CD4-positive, alpha-beta T cell (primary cell): ENCODE measurements around the gene FAM32A. TPM values are rescaled to one million over a fixed set of nuclear protein-coding genes. Genes with fewer than 3 reads are reported as not detected.

Source experiments
- ATAC-seq: fragments of 200-7000 bp; cut with Tn5 transposase; one replicate; pipeline ENCODE4 v1.10.0; 2022; ENCODE audit warnings: mild to moderate bottlenecking; ENCODE audit not compliant: poor library complexity
- CTCF ChIA-PET: fragments of 350-600 bp; sonication (Branson Sonifier 250); formaldehyde crosslinking; loops from one replicate; lab custom pipeline; 2021; ENCODE audit warnings: antibody characterized with exemption, inconsistent platforms; lab: Charles Lee
- POLR2A ChIA-PET: fragments of 350-600 bp; sonication (Branson Sonifier 250); formaldehyde crosslinking; loops from one replicate; lab custom pipeline; 2021; ENCODE audit warnings: antibody characterized with exemption, inconsistent platforms; lab: Charles Lee
- DNase-seq, 14 experiments: peaks; one replicate each; pipeline ENCODE4 v3.0.0-alpha.2; 2013 to 2020; ENCODE audit warnings: mixed read lengths in 2 of 14
- H3K27ac ChIP-seq, 2 donors: one replicate each; pipeline versions ENCODE4 v1.5.1 to v1.7.0; 2013; ENCODE audit warnings: low read length in 2 of 2, low read depth in 1 of 2, mild to moderate bottlenecking in 1 of 2
- H3K27me3 ChIP-seq, 2 experiments: 1 replicate in 1 of 2; 2 replicates in 1 of 2; pipeline versions ENCODE4 v1.6.1 to v1.7.0; 2013; ENCODE audit warnings: low read length in 2 of 2, control low read depth in 1 of 2, mild to moderate bottlenecking in 1 of 2, moderate library complexity in 1 of 2; ENCODE audit not compliant: insufficient read depth in 2 of 2, control insufficient read depth in 1 of 2
- H3K36me3 ChIP-seq: one replicate; pipeline ENCODE4 v1.6.1; 2013; ENCODE audit warnings: low read length, control low read depth; ENCODE audit not compliant: insufficient read depth
- H3K4me1 ChIP-seq: one replicate; pipeline ENCODE4 v1.6.1; 2013; ENCODE audit warnings: low read length, control low read depth; ENCODE audit not compliant: insufficient read depth
- H3K4me3 ChIP-seq: one replicate; pipeline ENCODE4 v1.5.1; 2013; ENCODE audit warnings: mild to moderate bottlenecking, low read length, moderate library complexity
- H3K9me3 ChIP-seq, 2 experiments: 1 replicate in 1 of 2; 2 replicates in 1 of 2; pipeline versions ENCODE4 v1.6.1 to v1.7.0; 2013; ENCODE audit warnings: low read length in 2 of 2, mild to moderate bottlenecking in 2 of 2, control low read depth in 1 of 2, moderate library complexity in 1 of 2; ENCODE audit not compliant: control insufficient read depth in 1 of 2, insufficient read depth in 1 of 2
- H3K27ac Mint-ChIP-seq: one replicate; pipeline ENCODE4 v1.8.0; 2020; ENCODE audit warnings: mixed read lengths
- H3K27me3 Mint-ChIP-seq: one replicate; pipeline ENCODE4 v1.8.0; 2021; ENCODE audit warnings: mixed read lengths
- H3K36me3 Mint-ChIP-seq: one replicate; pipeline ENCODE4 v1.8.0; 2021; ENCODE audit warnings: low read depth, mixed read lengths
- H3K4me1 Mint-ChIP-seq: one replicate; pipeline ENCODE4 v1.8.0; 2021; ENCODE audit warnings: low read depth, mixed read lengths
- H3K4me3 Mint-ChIP-seq: one replicate; pipeline ENCODE4 v1.8.0; 2020; ENCODE audit warnings: mild to moderate bottlenecking, mixed read lengths
- H3K9me3 Mint-ChIP-seq: one replicate; pipeline ENCODE4 v1.8.0; 2020; ENCODE audit warnings: mixed read lengths
- CTCF ChIP-seq: fragments of 200-600 bp; IDR thresholded peaks from one replicate; pipeline ENCODE4 v1.8.0; 2022; ENCODE audit warnings: antibody characterized with exemption, mild to moderate bottlenecking
- intact Hi-C, 2 experiments: fragments of 100-400 bp; cut with DNase I in 1 of 2; cut with micrococcal nuclease in 1 of 2; formaldehyde crosslinking; loops; one replicate each; pipeline versions ENCODE4 v1.15.1 to v1.9.0; 2023 to 2025; cut with DNase I, micrococcal nuclease
- total RNA-seq, 174 experiments: library from RNA in 2 of 174; stranded (reverse) in 2 of 174; gene quantifications; one replicate each; pipeline ENCODE4 v1.2.3 and lab custom pipeline; 2021 to 2026

FAM32A gene
- total RNA-seq, 2 experiments from 2014 or later, result 44.5 to 50.3 TPM

- H3K4me3 Mint-ChIP-seq, result peak overlapping the region; percentile 1
- no peak for TF ChIP-seq CTCF
- ChIA-PET POLR2A (interaction anchor here (0.6 kb wide), 1 partner anchor 823 kb away, joined by 3 read pairs; no protein-coding TSS in a partner anchor), CTCF (interaction anchor here (0.6 kb wide), 1 partner anchor 97 kb away, joined by 3 read pairs; no protein-coding TSS in a partner anchor)
- peaks cover 87% of the 10 kb centered on the region for H3K36me3 Mint-ChIP-seq
- no peaks in the 10 kb centered on the region for H3K9me3 ChIP-seq
- no peak overlapping the region for H3K27ac ChIP-seq
- no peak overlapping the region for H3K4me3 ChIP-seq
- ATAC-seq, result no peak
- no peaks in the 10 kb centered on the region for H3K9me3 Mint-ChIP-seq
- intact Hi-C loops, result no loop called here
- H3K27ac Mint-ChIP-seq, result no peak overlapping the region
- peaks cover 74% of the 10 kb centered on the region for H3K36me3 ChIP-seq
- H3K4me1 ChIP-seq, result peaks cover 17% of the 10 kb centered on the region
- no peaks in the 10 kb centered on the region for H3K27me3 ChIP-seq
- peak in 1 of 14 experiments; percentile 25 for DNase-seq
- H3K4me1 Mint-ChIP-seq, result peaks cover 37% of the 10 kb centered on the region
- H3K27me3 Mint-ChIP-seq, result no peaks in the 10 kb centered on the region
Observed at GRCh38 chr19:16208064-16208759, 23.0 kb downstream of the FAM32A start.

GRCh38 chr19:16208847-16209665 is 23.8 kb downstream of the FAM32A start:
- ChIA-PET CTCF (no interaction called here), POLR2A (no interaction called here)
- no peaks in the 10 kb centered on the region for H3K27me3 ChIP-seq
- no peak overlapping the region for H3K27ac ChIP-seq
- H3K4me1 ChIP-seq, result peaks cover 12% of the 10 kb centered on the region
- ATAC-seq (no peak), DNase-seq (peak in 1 of 14 experiments; percentile 15)
- H3K4me1 Mint-ChIP-seq, result peaks cover 44% of the 10 kb centered on the region
- H3K9me3 Mint-ChIP-seq, result no peaks in the 10 kb centered on the region
- intact Hi-C loops, result no loop called here
- H3K36me3 ChIP-seq, result peaks cover 66% of the 10 kb centered on the region
- H3K27me3 Mint-ChIP-seq, result no peaks in the 10 kb centered on the region
- H3K4me3 ChIP-seq, result no peak overlapping the region
- TF ChIP-seq CTCF, result no peak
- no peak overlapping the region for H3K4me3 Mint-ChIP-seq
- no peaks in the 10 kb centered on the region for H3K9me3 ChIP-seq
- peak overlapping the region; percentile 51 for H3K27ac Mint-ChIP-seq
- peaks cover 87% of the 10 kb centered on the region for H3K36me3 Mint-ChIP-seq

GRCh38 chr19:16210168-16210567 is 25.0 kb downstream of the FAM32A start:
- CTCF ChIA-PET, result interaction anchor here (0.7 kb wide), 1 partner anchor 99 kb away, joined by 3 read pairs; no protein-coding TSS in a partner anchor
- Histone ChIP-seq H3K36me3 (peaks cover 63% of the 10 kb centered on the region), H3K27me3 (no peaks in the 10 kb centered on the region), H3K4me1 (peaks cover 18% of the 10 kb centered on the region), H3K27ac (no peak overlapping the region), H3K4me3 (no peak overlapping the region), H3K9me3 (no peaks in the 10 kb centered on the region)
- Mint-ChIP-seq H3K36me3 (peaks cover 87% of the 10 kb centered on the region), H3K4me3 (no peak overlapping the region), H3K27me3 (no peaks in the 10 kb centered on the region), H3K27ac (no peak overlapping the region), H3K4me1 (peaks cover 49% of the 10 kb centered on the region), H3K9me3 (no peaks in the 10 kb centered on the region)
- intact Hi-C loops, result no loop called here
- POLR2A ChIA-PET, result no interaction called here
- ATAC-seq (no peak), DNase-seq (no peak)
- TF ChIP-seq CTCF, result no peak
